ENCODE results near the gene INPP5B. TPM values are rescaled to one million over a fixed set of nuclear protein-coding genes. Genes with fewer than 3 reads are reported as not detected.

Gene INPP5B
- total and polyA plus RNA-seq, 2 experiments from 2014 or later, result 6.9 to 29.1 TPM

- Histone ChIP-seq H3K4me3 (no peak overlapping the region), H3K79me2 (replicated peaks; ENCODE audit: insufficient read depth) (no peaks in the 10 kb centered on the region), H3K36me3 (ENCODE audit: insufficient read depth) (peaks cover 23% of the 10 kb centered on the region), H3K4me2 (no peak overlapping the region), H3K4me1 (ENCODE audit: insufficient read depth) (no peaks in the 10 kb centered on the region), H3K9me2 (ENCODE audit: insufficient read depth) (no peaks in the 10 kb centered on the region), H4K20me1 (replicated peaks; ENCODE audit: insufficient read depth) (peaks cover 5% of the 10 kb centered on the region; the same call in 1 of the 2 replicates), H3F3A (replicated peaks; ENCODE audit: low read depth) (no peaks in the 10 kb centered on the region), H2AFZ (no peak overlapping the region), H3K27me3 (ENCODE audit: insufficient read depth) (no peaks in the 10 kb centered on the region), H3K27ac (ENCODE audit: low read depth) (peak overlapping the region; percentile 80; the same call in 1 of the 2 replicates)
- ATAC-seq, result peak; percentile 87
- Mint-ChIP-seq H3K27ac (no peak overlapping the region), H3K4me1 (0 out of 3 replicates have a peak, but pooled peaks cover 4% of the 10 kb centered on the region), H3K27me3 (ENCODE audit: insufficient read depth, low read depth, poor library complexity) (peaks cover 16% of the 10 kb centered on the region), H3K4me3 (no peak overlapping the region), H3K36me3 (ENCODE audit: low read depth) (peaks cover 23% of the 10 kb centered on the region), H3K9me3 (no peaks in the 10 kb centered on the region)
- peak; percentile 60 for DNase-seq (ENCODE audit: low spot score)
- TF ChIP-seq CTCF (conservative IDR thresholded peaks at IDR 0.05; ENCODE audit: low read depth in 2 of 2) (peak in 1 of 2 experiments; percentile 14; a peak in 1 of 4 replicates), JUNB (IDR thresholded peaks at IDR 0.05; ENCODE audit: unreplicated experiment) (no peak), CREB1 (CRISPR knock-in tag; IDR thresholded peaks at IDR 0.05; ENCODE audit: low read depth) (peak; percentile 51), EZH2 (IDR thresholded peaks at IDR 0.05; ENCODE audit: low read depth, unreplicated experiment) (no peak)
Measured at GRCh38 chr1:37817481-37817880, 129.4 kb downstream of the INPP5B start.

GRCh38 chr1:37814252-37814651 is 132.6 kb downstream of the INPP5B start:
- Mint-ChIP-seq H3K4me3 (no peak overlapping the region), H3K27me3 (ENCODE audit: insufficient read depth, low read depth, poor library complexity) (peaks cover 16% of the 10 kb centered on the region), H3K36me3 (ENCODE audit: low read depth) (peaks cover 14% of the 10 kb centered on the region), H3K4me1 (peaks cover 16% of the 10 kb centered on the region; the same call in 2 of the 3 replicates), H3K27ac (no peak overlapping the region), H3K9me3 (no peaks in the 10 kb centered on the region)
- Histone ChIP-seq H3K36me3 (ENCODE audit: insufficient read depth) (peaks cover 8% of the 10 kb centered on the region), H3K4me3 (no peak overlapping the region), H3F3A (replicated peaks; ENCODE audit: low read depth) (no peaks in the 10 kb centered on the region; the same call in 1 of the 2 replicates), H3K4me1 (ENCODE audit: insufficient read depth) (peaks cover 2% of the 10 kb centered on the region; the same call in 1 of the 2 replicates), H4K20me1 (replicated peaks; ENCODE audit: insufficient read depth) (peaks cover 10% of the 10 kb centered on the region), H3K27me3 (ENCODE audit: insufficient read depth) (no peaks in the 10 kb centered on the region), H3K27ac (ENCODE audit: low read depth) (no peak overlapping the region), H3K79me2 (replicated peaks; ENCODE audit: insufficient read depth) (peaks cover 10% of the 10 kb centered on the region; the same call in 1 of the 2 replicates), H2AFZ (no peak overlapping the region), H3K4me2 (no peak overlapping the region), H3K9me2 (ENCODE audit: insufficient read depth) (no peaks in the 10 kb centered on the region)
- no peak for ATAC-seq
- DNase-seq (ENCODE audit: low spot score), result no peak
- TF ChIP-seq CTCF (conservative IDR thresholded peaks at IDR 0.05; ENCODE audit: low read depth in 2 of 2) (no peak), POLR2AphosphoS5 (IDR thresholded peaks at IDR 0.05; ENCODE audit: low read depth) (no peak), EZH2phosphoT487 (IDR thresholded peaks at IDR 0.05; ENCODE audit: unreplicated experiment) (no peak), NANOG (IDR thresholded peaks at IDR 0.05; ENCODE audit: borderline replicate concordance) (no peak), CREB1 (CRISPR knock-in tag; IDR thresholded peaks at IDR 0.05; ENCODE audit: low read depth) (no peak), REST (IDR thresholded peaks at IDR 0.05; ENCODE audit: unreplicated experiment) (no peak), ETS1 (IDR thresholded peaks at IDR 0.05) (no peak), JUNB (IDR thresholded peaks at IDR 0.05; ENCODE audit: unreplicated experiment) (no peak)
